ENCODE data around the gene LRMDA.

LRMDA gene

DNA sequence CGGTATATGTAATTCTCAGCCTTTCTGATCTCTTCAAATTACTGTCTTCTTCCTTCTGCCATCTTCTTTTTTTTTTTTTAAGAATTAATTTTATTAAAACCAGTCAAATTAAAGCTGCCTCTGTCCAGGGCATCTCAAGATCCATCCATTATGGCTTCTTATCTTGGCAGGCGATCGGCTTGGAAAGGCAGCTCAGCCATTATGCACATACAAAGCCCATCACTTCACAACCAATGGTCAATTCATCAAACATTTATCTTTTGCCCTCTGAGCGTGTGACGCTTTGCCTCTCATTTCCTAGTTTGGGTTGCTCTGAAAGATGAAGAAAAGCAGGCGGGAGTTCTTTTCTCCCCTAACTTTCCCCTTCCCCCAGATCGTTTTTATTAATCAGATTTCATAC lies 591.6 kb downstream of the LRMDA start:
- ChIA-PET CTCF (interaction anchor here (1.1 to 1.8 kb wide), 2 partner anchors 11 to 14 kb away, joined by 3 to 5 read pairs; no protein-coding TSS in a partner anchor), POLR2A (no interaction called here)
- TF ChIP-seq, protein P1, sequence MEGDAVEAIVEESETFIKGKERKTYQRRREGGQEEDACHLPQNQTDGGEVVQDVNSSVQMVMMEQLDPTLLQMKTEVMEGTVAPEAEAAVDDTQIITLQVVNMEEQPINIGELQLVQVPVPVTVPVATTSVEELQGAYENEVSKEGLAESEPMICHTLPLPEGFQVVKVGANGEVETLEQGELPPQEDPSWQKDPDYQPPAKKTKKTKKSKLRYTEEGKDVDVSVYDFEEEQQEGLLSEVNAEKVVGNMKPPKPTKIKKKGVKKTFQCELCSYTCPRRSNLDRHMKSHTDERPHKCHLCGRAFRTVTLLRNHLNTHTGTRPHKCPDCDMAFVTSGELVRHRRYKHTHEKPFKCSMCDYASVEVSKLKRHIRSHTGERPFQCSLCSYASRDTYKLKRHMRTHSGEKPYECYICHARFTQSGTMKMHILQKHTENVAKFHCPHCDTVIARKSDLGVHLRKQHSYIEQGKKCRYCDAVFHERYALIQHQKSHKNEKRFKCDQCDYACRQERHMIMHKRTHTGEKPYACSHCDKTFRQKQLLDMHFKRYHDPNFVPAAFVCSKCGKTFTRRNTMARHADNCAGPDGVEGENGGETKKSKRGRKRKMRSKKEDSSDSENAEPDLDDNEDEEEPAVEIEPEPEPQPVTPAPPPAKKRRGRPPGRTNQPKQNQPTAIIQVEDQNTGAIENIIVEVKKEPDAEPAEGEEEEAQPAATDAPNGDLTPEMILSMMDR (IDR thresholded peaks at IDR 0.05; ENCODE audit: control extremely low read depth, extremely low read depth, low read depth, missing control alignments), result no peak
- no peak for DNase-seq (ENCODE audit: extremely low spot score)

DNA sequence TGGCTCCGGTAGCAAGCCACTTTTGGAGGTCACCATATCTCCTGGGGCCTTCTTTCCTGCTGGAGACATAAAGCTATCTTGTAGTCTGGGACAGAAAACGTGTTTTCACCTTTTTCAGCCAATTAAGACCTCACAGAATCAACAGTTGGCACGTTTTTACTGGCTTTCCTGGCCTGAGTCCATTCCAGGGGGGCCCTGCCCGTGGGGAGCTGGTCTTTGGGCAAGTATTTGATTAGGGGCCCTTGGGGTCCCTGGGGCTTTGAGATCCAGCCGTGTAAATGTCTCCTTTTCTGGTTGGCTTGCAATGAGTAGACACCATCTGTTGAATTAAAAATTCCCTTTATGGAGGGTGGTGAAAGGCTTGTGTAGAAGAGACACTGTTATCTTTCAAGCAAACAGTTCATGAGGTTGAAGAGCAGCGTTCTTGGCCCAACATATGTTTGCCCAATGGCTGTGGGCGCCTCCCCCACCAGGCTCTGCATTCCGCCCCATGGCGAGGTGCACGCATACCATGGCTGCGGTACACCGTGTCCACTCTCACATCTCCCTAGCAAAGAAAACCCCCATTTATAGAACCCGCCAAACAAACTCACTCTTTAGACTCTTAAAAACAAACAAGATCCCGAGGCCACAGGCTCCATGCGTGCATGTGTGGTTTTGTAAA lies 593.2 kb downstream of the LRMDA start:
- no peak for DNase-seq (ENCODE audit: extremely low spot score)
- ChIA-PET POLR2A (no interaction called here), CTCF (interaction anchor here (1.1 to 4.8 kb wide), 3 partner anchors 9 to 12 kb away, joined by 3 to 31 read pairs (median 5); no protein-coding TSS in a partner anchor)
- TF ChIP-seq, protein P1 (IDR thresholded peaks at IDR 0.05; ENCODE audit: control extremely low read depth, extremely low read depth, low read depth, missing control alignments), result no peak

DNA sequence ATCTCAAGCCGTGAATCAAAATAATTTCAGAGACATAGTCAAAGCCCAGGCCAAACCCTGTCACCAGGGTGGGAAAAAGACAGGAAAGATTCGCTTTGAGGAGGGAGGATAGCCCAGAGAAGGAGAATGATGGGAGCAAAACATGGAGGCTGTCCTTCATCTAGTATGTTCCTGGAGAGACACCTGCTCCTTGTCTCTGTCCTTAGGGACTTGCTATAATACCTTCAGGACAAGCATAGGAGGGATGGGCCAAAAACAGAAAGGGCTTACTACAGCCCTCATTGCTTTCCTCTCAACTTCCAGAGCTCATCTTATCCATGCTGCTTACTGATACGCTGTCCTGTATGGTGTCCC lies 593.7 kb downstream of the LRMDA start:
- POLR2A ChIA-PET, result no interaction called here
- DNase-seq (ENCODE audit: extremely low spot score), result no peak
- CTCF ChIA-PET, result interaction anchor here (1.7 to 4.8 kb wide), 2 partner anchors 10 to 12 kb away, joined by 4 to 31 read pairs; no protein-coding TSS in a partner anchor
- TF ChIP-seq, protein P1 (IDR thresholded peaks at IDR 0.05; ENCODE audit: control extremely low read depth, extremely low read depth, low read depth, missing control alignments), result no peak

DNA sequence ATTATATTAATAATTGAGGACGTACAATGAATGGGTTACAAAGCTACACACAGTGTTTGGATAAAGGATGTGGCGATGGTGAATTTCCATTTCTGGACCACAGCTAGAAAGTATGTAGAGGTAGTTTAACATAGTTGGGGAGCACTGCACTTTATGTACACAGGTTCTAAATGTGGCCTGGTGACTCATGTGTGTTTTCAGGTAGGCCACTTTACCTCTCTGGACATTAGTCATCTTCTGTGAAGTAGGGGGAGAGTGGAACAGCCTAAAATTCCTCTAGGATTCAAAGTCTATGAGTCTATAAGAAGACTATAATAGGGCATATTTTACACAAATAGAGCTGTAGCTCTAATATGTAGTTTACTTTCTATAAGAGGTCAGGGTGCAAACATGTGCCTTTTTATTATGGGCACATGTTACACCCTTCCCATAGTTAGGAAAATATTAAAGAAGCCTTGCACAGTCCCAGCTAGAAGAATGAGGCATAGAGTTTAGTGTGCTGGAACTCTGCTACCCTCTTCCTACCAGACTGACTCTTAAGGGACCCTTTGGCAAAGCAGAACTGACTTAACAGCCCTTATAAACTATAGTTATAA lies 594.9 kb downstream of the LRMDA start:
- DNase-seq (ENCODE audit: extremely low spot score), result no peak
- TF ChIP-seq, protein P1 (IDR thresholded peaks at IDR 0.05; ENCODE audit: control extremely low read depth, extremely low read depth, low read depth, missing control alignments), result no peak
- ChIA-PET POLR2A (no interaction called here), CTCF (interaction anchor here (1.5 to 4.8 kb wide), 3 partner anchors 9 to 11 kb away, joined by 4 to 31 read pairs (median 4); no protein-coding TSS in a partner anchor)

DNA sequence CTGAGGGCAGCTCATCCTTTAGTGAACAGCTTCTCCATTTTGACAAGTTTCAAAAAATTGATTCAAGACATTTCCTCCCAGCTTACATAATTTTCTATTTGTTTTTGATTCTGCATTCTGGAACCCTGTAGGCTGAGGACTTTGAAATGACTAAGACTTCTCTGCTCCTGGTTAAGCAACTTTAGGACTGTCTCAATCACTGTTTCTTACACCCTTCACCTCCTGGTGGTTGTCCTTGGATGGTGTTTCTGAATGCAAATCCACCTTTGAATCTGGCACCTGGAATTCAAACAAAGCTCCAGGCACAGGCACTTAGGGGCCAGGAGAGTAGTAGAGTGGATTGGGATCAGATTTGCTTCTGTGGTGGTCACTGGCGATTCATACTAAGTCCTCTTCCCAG lies 595.5 kb downstream of the LRMDA start:
- DNase-seq (ENCODE audit: extremely low spot score), result no peak
- TF ChIP-seq, protein P1 (IDR thresholded peaks at IDR 0.05; ENCODE audit: control extremely low read depth, extremely low read depth, low read depth, missing control alignments), result no peak
- POLR2A ChIA-PET, result no interaction called here
- CTCF ChIA-PET, result interaction anchor here (0.9 to 4.8 kb wide), 4 partner anchors 9 to 24 kb away, joined by 3 to 31 read pairs (median 5); no protein-coding TSS in a partner anchor

DNA sequence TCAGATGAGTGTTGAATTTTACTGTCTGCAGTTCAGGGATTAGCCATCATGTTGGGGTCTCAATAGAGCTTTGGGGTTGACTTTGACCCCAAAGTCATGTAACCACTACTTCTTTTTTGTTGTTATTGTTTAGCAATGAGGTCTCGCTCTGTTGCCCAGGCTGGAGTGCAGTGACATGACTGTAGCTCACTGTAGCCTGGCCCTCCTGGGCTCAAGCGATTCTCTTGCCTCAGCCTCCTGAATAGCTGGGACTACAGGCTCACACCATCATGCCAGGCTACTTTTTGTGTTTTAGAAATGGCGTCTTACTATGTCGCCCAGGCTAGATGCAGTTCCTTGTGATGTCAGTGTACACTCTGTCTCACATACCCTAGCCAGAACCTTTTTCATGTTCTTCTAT lies 598.4 kb downstream of the LRMDA start:
- POLR2A ChIA-PET, result no interaction called here
- CTCF ChIA-PET, result no interaction called here
- TF ChIP-seq, protein P1 (IDR thresholded peaks at IDR 0.05; ENCODE audit: control extremely low read depth, extremely low read depth, low read depth, missing control alignments), result no peak

More for the DNA sequence above, 598.4 kb downstream of the LRMDA start:
- no peak for DNase-seq (ENCODE audit: extremely low spot score)

All from GM10248 (cell line).